ENCODE data around the gene ZNF256. TPM values are rescaled to one million over a fixed set of nuclear protein-coding genes. Genes with fewer than 3 reads are reported as not detected.

Gene ZNF256
- total and polyA plus RNA-seq, 2 of the 4 experiments (the other 2 are of a cell fraction): 3.0 to 7.0 TPM

DNA sequence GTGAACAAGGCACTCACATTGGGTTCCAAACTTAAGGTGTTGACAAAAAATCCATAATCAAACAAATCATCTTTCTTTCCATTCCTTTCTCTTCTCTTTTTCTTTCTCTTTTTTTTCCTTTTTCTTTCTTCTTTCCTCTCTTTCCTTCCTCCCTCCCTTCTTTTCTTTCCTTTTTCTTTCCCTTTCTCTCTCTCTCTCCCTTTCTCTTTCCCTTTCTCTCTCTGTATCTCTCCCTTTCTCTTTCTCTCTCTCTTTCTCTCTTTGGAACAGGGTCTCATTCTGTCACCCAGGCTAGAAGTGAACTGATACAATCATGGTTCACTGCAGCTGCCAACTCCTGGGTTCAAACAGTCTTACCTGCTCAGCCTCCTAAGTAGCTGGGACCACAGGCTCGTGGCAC, 14.3 kb upstream of the ZNF256 start:
- Histone ChIP-seq H3K79me1 (ENCODE audit: low read depth in 1 of 2, low read length in 2 of 2) (no peaks in the 10 kb centered on the region), H3K9me1 (ENCODE audit: insufficient read depth, low read length) (no peaks in the 10 kb centered on the region), H2BK5ac (ENCODE audit: low read depth, low read length, poor library complexity, severe bottlenecking) (no peak overlapping the region), H3K4me2 (ENCODE audit: low read depth, low read length) (no peak overlapping the region), H3K4me3 (ENCODE audit: insufficient read depth, low read depth, low read length) (no peak overlapping the region), H2AFZ (replicated peaks; ENCODE audit: low read length, poor library complexity) (no peak overlapping the region), H2BK120ac (ENCODE audit: low read depth, low read length) (no peak overlapping the region), H3K23ac (ENCODE audit: low read depth, low read length) (no peak overlapping the region), H3K27ac (ENCODE audit: insufficient read depth, low read length) (no peak overlapping the region), H2AK5ac (ENCODE audit: low read depth, low read length) (no peak overlapping the region), H2BK20ac (ENCODE audit: low read depth, low read length) (no peak overlapping the region), H2AK9ac (replicated peaks; ENCODE audit: low read depth, low read length, poor library complexity) (no peak overlapping the region), H3K14ac (replicated peaks; ENCODE audit: low read depth, low read length) (no peak overlapping the region), H4K20me1 (ENCODE audit: insufficient read depth, low read length) (no peaks in the 10 kb centered on the region), H3K27me3 (ENCODE audit: control insufficient read depth, insufficient read depth, low read length) (no peaks in the 10 kb centered on the region), H4K91ac (ENCODE audit: insufficient read depth, low read depth, low read length) (no peak overlapping the region), H3K4me1 (ENCODE audit: control insufficient read depth, insufficient read depth, low read length) (no peaks in the 10 kb centered on the region), H3K18ac (ENCODE audit: low read depth, low read length) (no peak overlapping the region), H4K8ac (ENCODE audit: low read depth in 2 of 2, low read length in 2 of 2) (no peak overlapping the region), H3K4ac (ENCODE audit: low read depth, low read length) (no peak overlapping the region), H2BK15ac (ENCODE audit: low read depth, low read length) (no peak overlapping the region), H3K56ac (ENCODE audit: extremely low read depth, insufficient read depth, low read length) (no peak overlapping the region), H3K9ac (ENCODE audit: low read depth, low read length) (no peak overlapping the region), H4K5ac (ENCODE audit: low read depth, low read length) (no peak overlapping the region), H3K36me3 (ENCODE audit: control insufficient read depth, insufficient read depth, low read length) (no peaks in the 10 kb centered on the region; the same call in 1 of the 2 replicates), H3K9me3 (ENCODE audit: control insufficient read depth, insufficient read depth, low read length) (peaks cover 42% of the 10 kb centered on the region)
- CTCF ChIA-PET: no interaction called here
- no peak for ATAC-seq (ENCODE audit: low read depth)
- no TSS peak for BruUV-seq (replicated peaks)
- dilution Hi-C loops (cut with HindIII; ENCODE audit: low sequenced_read_pairs, unreplicated experiment) (no loop called here), intact Hi-C loops (cut with micrococcal nuclease) (no loop called here), in situ Hi-C loops (cut with MboI; ENCODE audit: low sequenced_read_pairs) (no loop called here)
- DNase-seq: no peak
- TF ChIP-seq CHD1 (IDR thresholded peaks at IDR 0.05; ENCODE audit: low read depth, low read length): no peak
- TF ChIP-seq, protein P1, sequence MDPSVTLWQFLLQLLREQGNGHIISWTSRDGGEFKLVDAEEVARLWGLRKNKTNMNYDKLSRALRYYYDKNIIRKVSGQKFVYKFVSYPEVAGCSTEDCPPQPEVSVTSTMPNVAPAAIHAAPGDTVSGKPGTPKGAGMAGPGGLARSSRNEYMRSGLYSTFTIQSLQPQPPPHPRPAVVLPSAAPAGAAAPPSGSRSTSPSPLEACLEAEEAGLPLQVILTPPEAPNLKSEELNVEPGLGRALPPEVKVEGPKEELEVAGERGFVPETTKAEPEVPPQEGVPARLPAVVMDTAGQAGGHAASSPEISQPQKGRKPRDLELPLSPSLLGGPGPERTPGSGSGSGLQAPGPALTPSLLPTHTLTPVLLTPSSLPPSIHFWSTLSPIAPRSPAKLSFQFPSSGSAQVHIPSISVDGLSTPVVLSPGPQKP (IDR thresholded peaks at IDR 0.05; ENCODE audit: borderline replicate concordance, low read depth, low read length): no peak
- TF ChIP-seq, protein P2, sequence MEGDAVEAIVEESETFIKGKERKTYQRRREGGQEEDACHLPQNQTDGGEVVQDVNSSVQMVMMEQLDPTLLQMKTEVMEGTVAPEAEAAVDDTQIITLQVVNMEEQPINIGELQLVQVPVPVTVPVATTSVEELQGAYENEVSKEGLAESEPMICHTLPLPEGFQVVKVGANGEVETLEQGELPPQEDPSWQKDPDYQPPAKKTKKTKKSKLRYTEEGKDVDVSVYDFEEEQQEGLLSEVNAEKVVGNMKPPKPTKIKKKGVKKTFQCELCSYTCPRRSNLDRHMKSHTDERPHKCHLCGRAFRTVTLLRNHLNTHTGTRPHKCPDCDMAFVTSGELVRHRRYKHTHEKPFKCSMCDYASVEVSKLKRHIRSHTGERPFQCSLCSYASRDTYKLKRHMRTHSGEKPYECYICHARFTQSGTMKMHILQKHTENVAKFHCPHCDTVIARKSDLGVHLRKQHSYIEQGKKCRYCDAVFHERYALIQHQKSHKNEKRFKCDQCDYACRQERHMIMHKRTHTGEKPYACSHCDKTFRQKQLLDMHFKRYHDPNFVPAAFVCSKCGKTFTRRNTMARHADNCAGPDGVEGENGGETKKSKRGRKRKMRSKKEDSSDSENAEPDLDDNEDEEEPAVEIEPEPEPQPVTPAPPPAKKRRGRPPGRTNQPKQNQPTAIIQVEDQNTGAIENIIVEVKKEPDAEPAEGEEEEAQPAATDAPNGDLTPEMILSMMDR (conservative IDR thresholded peaks at IDR 0.05; ENCODE audit: low read depth, low read length): no peak
- WGBS, 2 experiments (ENCODE audit: extremely low coverage in 2 of 2, insufficient read length in 1 of 2): no CpG with 5 or more reads among the region's 1 CpG
- POLR2A ChIA-PET (ENCODE audit: unreplicated experiment): no interaction called here

Measured in IMR-90 (cell line).